ENCODE results near the gene JMJD4. TPM values are rescaled to one million over a fixed set of nuclear protein-coding genes. Genes with fewer than 3 reads are reported as not detected.
A peak's percentile ranks its signal among the peaks of the same experiment; 100 is the strongest.

JMJD4 gene
- total and polyA plus RNA-seq, 9 of the 15 experiments (the other 6 are each of a cell fraction or from before 2014, with no cell fraction given) = 1.4 to 42.6 (median 29.2) TPM

GRCh38 chr1:227739636-227740035 lies 4.5 kb upstream of the JMJD4 start:
- peaks cover 4 to 30% of the 10 kb centered on the region in 2 experiments; a peak in 3 of 5 replicates for H3K4me1 ChIP-seq (replicated peaks in 1 of 2; ENCODE audit: control insufficient read depth in 2 of 2, insufficient read depth in 2 of 2, low read length in 2 of 2)
- H3K36me3 ChIP-seq (ENCODE audit: control insufficient read depth, insufficient read depth, low read length) = no peaks in the 10 kb centered on the region
- ATAC-seq = no peak
- H3K9ac ChIP-seq (ENCODE audit: insufficient read depth in 1 of 2, low read depth in 2 of 2, low read length in 2 of 2) = peak overlapping the region in 1 of 2 experiments; percentile 31; a peak in 1 of 4 replicates
- peaks cover 3% of the 10 kb centered on the region for H3K9me1 ChIP-seq (ENCODE audit: control insufficient read depth, insufficient read depth, low read length)
- H3K4me2 ChIP-seq (ENCODE audit: insufficient read depth, low read length) = no peak overlapping the region
- no peaks in the 10 kb centered on the region for H3K27me3 ChIP-seq (ENCODE audit: control insufficient read depth in 2 of 2, insufficient read depth in 2 of 2, low read length in 2 of 2)
- no peak overlapping the region for H3K4me3 ChIP-seq
- H3K79me2 ChIP-seq (ENCODE audit: control insufficient read depth, insufficient read depth, low read length) = peaks cover 81% of the 10 kb centered on the region
- no peak overlapping the region for H3K27ac ChIP-seq (ENCODE audit: extremely low read depth, low read depth, low read length)
- no peaks in the 10 kb centered on the region for H3K9me3 ChIP-seq (replicated peaks; ENCODE audit: control insufficient read depth, insufficient read depth, low read depth, low read length)
- in situ Hi-C loops (cut with MboI) (no loop called here), intact Hi-C loops (cut with micrococcal nuclease) (no loop called here)
- TF ChIP-seq RBFOX2 (IDR thresholded peaks at IDR 0.05; ENCODE audit: low read depth, low read length) (0 out of 2 replicates have a peak, but pooled peaks have one; percentile 12), ZNF655 (CRISPR knock-in tag; IDR thresholded peaks at IDR 0.05) (no peak)
- DNase-seq (ENCODE audit: extremely low read depth in 1 of 4, low spot score in 3 of 4) = no peak
- H2AFZ ChIP-seq (ENCODE audit: low read depth, low read length) = no peak overlapping the region
- no TSS peak for BruUV-seq (replicated peaks)
- ChIA-PET CTCF (ENCODE audit: low intra/inter-chr PET ratio) (no interaction called here), POLR2A (interaction anchor here (0.7 kb wide), 1 partner anchor 10 kb away, joined by 4 read pairs; no protein-coding TSS in a partner anchor)
- peaks cover 17% of the 10 kb centered on the region for H4K20me1 ChIP-seq (replicated peaks; ENCODE audit: control insufficient read depth, insufficient read depth, low read length)
- 78% methylated on average over 7 of the region's 7 CpGs for WGBS (ENCODE audit: insufficient coverage, low coverage, missing lambda C conversion rate)
- FAIRE-seq = no peak

GRCh38 chr1:227738820-227739219 lies 3.7 kb upstream of the JMJD4 start:
- Histone ChIP-seq H3K4me1 (replicated peaks in 1 of 2; ENCODE audit: control insufficient read depth in 2 of 2, insufficient read depth in 2 of 2, low read length in 2 of 2) (peaks cover 4 to 32% of the 10 kb centered on the region in 2 experiments; a peak in 3 of 5 replicates), H3K27me3 (ENCODE audit: control insufficient read depth in 2 of 2, insufficient read depth in 2 of 2, low read length in 2 of 2) (no peaks in the 10 kb centered on the region), H3K9ac (ENCODE audit: insufficient read depth in 1 of 2, low read depth in 2 of 2, low read length in 2 of 2) (no peak overlapping the region), H3K4me2 (ENCODE audit: insufficient read depth, low read length) (no peak overlapping the region), H3K9me3 (replicated peaks; ENCODE audit: control insufficient read depth, insufficient read depth, low read depth, low read length) (no peaks in the 10 kb centered on the region), H3K27ac (ENCODE audit: extremely low read depth, low read depth, low read length) (no peak overlapping the region), H3K36me3 (ENCODE audit: control insufficient read depth, insufficient read depth, low read length) (peaks cover 2% of the 10 kb centered on the region; the same call in 1 of the 3 replicates), H3K4me3 (no peak overlapping the region), H3K79me2 (ENCODE audit: control insufficient read depth, insufficient read depth, low read length) (peaks cover 82% of the 10 kb centered on the region), H4K20me1 (replicated peaks; ENCODE audit: control insufficient read depth, insufficient read depth, low read length) (peaks cover 17% of the 10 kb centered on the region), H2AFZ (ENCODE audit: low read depth, low read length) (no peak overlapping the region), H3K9me1 (ENCODE audit: control insufficient read depth, insufficient read depth, low read length) (peaks cover 3% of the 10 kb centered on the region)
- no peak for ATAC-seq
- no TSS peak for BruUV-seq (replicated peaks)
- no peak for TF ChIP-seq ZBTB7A (IDR thresholded peaks at IDR 0.05; ENCODE audit: borderline replicate concordance, control insufficient read depth, low read depth, low read length)
- no peak for TF ChIP-seq SAFB (IDR thresholded peaks at IDR 0.05; ENCODE audit: borderline replicate concordance, low read depth, low read length)
- no peak for TF ChIP-seq VEZF1 (CRISPR knock-in tag; IDR thresholded peaks at IDR 0.05)
- TF ChIP-seq GATAD2B (IDR thresholded peaks at IDR 0.05; ENCODE audit: borderline replicate concordance) = no peak
- no peak for TF ChIP-seq ZNF780A (CRISPR knock-in tag; IDR thresholded peaks at IDR 0.05)
- FAIRE-seq = no peak
- DNase-seq (ENCODE audit: extremely low read depth in 1 of 4, low spot score in 3 of 4) = no peak
- ChIA-PET CTCF (ENCODE audit: low intra/inter-chr PET ratio) (no interaction called here), POLR2A (interaction anchor here (0.6 to 1.1 kb wide), 3 partner anchors 11 to 158 kb away, joined by 3 to 4 read pairs (median 4); no protein-coding TSS in a partner anchor)
- in situ Hi-C loops (cut with MboI) = no loop called here
- intact Hi-C loops (cut with micrococcal nuclease) = no loop called here
- 72% methylated on average over 9 of the region's 9 CpGs for WGBS (ENCODE audit: insufficient coverage, low coverage, missing lambda C conversion rate)
